HG03342 (cell line): Measurements from ENCODE around the gene MAGI2.

ENCODE experiments used
- ATAC-seq: cut with Tn5 transposase; IDR thresholded peaks from one replicate; pipeline ENCODE4 v1.9.1; 2021; ENCODE audit warnings: mild to moderate bottlenecking, moderate library complexity; ENCODE audit not compliant: unreplicated experiment

Gene MAGI2

GRCh38 chr7:78080241-78080640, 1373.2 kb downstream of the MAGI2 start:
- no peak for ATAC-seq

DNA sequence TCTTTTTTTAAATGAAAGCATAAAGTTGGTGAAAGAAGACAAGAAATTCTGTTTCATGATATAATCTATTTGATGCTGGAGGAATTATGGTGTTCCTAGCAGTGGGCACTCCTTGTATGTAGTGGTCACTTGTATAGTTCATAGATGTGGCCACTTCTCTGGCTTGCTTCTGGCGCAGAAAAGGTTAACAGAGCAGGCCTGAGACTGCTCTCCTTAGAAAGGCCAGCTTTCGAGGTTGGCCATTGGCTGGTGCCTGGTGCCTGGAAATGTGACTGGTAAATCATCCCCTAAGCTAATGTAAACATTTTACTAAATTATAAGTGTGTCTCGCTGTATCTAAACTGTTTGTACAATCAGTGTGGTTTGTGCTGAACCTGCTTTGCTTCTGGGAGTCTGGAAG, 1378.8 kb downstream of the MAGI2 start:
- ATAC-seq: no peak

- no peak for ATAC-seq
These were observed 1379.7 kb downstream of the MAGI2 start for GRCh38 chr7:78073609-78074382.

DNA sequence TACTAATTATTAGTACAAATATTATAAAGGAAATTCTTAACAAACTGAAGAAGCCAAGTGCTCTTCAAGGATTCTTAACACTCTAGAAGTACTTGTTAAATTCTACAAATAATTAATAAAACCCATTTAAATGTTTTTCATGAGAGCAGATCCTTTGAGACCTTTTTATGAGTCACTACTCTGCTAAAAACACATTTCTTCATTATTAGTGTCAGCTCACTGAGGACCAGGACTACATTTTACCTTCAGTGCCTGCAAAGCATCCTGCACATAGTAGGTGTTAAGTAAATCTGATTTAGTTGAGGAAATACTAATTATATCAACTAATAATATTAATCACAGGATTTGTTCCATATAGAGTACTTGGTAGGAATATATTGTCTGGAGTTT, 1381.3 kb downstream of the MAGI2 start:
- no peak for ATAC-seq

DNA sequence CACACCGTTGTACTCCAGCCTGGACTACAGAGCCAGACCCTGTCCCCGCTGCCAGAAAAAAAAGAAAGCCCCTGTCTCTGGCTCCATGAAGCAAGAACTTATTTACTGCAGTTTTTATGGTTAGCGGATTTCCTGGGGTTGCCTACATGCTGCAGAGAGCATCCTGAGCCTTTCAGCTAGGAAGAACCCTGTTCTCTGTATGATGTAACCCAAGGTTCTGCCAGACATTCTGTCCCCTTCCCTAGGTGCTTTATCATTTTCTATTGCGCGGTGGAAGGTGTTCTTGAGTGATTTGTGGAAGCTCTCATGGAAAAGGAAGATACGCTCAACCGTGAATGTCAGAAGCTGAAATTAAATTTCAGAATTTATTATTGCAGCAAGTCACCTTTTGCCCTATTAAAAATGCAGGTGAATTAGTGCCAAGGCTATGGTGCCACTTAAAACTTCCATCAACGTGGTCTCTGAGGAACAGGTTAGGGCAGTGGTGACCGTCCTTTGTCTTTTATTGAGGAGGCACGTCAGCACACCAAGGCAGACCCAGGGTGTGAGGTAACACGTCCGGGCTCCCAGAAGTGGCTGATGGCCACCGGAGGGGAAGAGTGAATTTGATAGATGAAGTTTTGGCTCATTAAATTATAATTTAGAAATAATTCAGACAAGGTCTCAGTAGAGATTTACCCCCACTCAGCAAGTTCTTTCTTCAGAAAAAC, 1381.8 kb downstream of the MAGI2 start:
- no peak for ATAC-seq

GRCh38 chr7:78066599-78066998, 1386.9 kb downstream of the MAGI2 start:
- no peak for ATAC-seq

DNA sequence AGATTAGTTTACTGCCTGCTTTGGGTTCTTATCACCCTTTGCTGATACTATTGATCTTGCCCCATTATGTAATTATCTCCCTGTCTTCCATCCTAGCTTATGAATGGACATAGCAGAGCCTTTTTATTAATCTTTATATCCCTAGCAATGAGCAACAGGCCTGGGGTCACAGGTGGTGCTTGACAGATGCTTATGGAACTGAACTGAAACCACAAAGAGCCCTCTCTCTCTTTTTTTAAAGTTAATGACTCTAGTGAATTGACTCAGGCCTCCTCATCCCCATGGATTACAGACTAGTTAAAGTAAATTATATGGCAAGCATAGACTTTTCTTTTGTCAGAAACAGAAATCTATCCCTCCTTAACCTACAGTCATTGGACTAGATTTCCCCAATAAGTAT, 1389.7 kb downstream of the MAGI2 start:
- ATAC-seq: no peak

- ATAC-seq: no peak
These were observed 1391.3 kb downstream of the MAGI2 start for GRCh38 chr7:78062214-78062613.

- ATAC-seq: no peak
These were observed 1395.9 kb downstream of the MAGI2 start for GRCh38 chr7:78057571-78057970.

DNA sequence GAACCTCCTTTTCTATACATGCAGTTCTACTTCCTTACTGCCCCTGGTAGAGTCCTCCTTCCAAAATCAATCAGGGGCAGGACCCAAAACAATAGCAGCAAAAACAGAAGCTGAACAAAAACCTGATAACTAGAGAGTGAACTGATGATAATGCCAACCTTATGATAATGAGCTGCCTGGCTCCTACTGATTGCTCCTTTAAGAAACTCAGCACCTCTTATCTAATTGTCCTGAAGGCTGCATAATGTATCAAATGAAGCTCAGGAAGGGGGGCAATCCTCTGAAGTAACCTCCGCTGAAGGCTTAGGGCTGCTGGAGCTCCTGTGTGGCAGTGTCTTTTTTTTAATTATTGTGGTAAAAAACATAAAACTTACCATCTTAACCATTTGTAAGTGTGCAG, 1397.9 kb downstream of the MAGI2 start:
- no peak for ATAC-seq

DNA sequence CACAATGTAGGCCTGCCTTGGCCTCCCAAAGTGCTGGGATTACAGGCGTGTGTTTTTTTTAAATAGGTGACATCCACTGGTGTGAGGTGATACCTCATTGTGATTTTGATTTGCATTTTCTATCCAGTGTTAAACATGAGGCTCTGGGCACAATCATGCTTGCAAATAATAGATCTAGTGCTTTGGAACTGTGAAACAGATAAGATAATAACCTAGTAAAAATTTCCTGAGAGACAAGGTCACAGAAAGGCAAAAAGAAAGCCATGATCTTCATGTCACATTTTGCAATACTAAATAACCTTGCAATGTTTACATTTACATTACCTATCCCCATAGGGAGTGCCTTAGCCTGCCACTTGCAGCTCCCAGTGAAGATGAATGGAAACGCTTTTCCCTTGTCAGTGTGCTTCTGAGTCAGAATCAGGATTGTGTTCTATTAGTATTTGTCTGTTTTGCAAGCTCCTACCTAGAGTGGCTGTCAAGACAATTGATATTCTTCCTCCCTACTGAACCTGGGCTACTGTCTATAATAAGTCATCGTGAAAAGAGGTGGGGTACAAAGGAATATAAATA, 1398.4 kb downstream of the MAGI2 start:
- no peak for ATAC-seq

DNA sequence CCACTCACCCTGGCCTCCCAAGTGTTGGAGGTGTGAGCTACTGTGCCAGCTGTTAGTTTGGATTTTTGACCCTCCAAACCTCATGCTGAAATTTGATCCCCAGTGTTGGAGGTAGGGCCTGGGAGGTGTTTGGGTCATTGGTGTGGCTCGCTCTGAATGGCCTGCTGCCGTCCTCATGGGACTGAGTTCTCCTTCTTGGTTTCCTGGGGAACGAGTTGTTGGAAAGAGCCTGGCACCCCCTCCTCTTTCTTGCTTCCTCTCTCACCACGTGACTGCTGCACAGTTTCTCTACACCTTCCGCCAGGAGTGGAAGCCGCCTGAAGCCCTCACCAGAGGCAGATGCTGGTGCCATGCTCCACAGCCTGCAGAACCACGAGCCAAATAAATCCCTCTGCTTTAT, 1401.4 kb downstream of the MAGI2 start:
- no peak for ATAC-seq

GRCh38 chr7:78047800-78048199, 1405.7 kb downstream of the MAGI2 start:
- no peak for ATAC-seq

DNA sequence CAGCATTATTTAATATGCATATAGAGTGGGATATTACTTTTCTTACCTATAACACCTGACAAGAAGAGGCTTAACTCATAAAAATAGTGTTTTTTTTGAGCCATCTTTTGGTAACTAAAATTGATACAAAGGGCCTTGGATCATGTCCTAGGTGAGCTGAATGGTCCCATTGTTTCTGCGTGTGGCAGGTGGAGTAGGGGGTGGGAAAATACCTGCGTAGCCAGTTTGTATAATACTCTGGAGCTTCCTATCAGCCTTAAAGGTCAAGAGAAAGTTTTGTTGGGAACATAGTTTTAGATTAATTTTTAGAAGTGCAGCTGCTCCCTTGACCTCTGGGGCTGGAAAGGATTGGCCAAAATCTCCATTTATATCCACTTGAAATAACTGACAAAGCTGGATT, 1410.3 kb downstream of the MAGI2 start:
- ATAC-seq: no peak

DNA sequence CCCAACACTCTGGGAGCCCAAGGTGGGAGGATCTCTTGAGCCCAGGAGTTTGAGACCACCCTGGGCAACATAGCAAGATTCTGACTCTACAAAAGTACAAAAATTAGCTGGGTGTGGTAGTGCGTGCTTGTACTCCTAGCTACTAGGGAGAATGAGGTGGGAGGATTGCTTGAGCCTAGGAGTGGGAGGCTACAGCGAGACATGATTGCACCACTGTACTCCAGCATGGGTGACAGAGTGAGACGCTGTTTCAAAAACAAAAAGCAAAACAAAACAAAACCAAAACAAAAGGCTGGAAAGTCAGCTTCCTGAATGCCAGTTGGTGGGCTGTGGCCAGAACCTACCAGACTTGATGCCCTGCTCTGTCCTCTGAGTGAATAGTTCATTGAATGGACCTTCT, 1412.0 kb downstream of the MAGI2 start:
- no peak for ATAC-seq

GRCh38 chr7:78039790-78040776, 1413.4 kb downstream of the MAGI2 start:
- ATAC-seq: peak; percentile 94

DNA sequence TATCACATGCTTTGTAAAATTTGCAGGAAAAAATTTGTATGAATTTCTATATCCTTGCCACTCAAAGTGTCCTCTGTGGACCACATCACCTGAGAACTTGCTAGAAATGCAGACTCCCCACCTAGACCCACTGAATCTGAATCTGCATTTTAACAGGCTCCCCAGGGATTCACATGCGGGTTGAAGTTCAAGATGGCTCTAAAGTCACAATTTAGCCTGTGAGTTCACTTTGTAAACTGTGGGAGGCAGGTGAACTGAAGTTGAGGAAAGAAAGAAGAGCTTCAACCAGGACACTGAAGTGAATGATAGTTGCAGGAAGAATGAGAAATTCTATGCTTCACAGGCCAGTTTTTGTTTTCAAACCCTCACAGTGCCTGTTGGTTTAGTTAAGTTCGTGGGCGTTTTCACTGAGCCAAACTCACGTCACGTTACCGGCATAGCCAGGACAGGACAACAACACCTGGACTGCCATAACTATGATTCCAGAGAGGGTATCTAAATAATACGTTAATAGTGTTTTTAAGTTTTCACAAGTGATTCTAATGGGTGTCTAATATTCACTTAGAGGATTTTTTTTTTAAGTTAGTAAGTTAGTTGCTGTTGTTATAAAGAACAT, 1414.9 kb downstream of the MAGI2 start:
- no peak for ATAC-seq

GRCh38 chr7:78037603-78038002, 1415.9 kb downstream of the MAGI2 start:
- no peak for ATAC-seq

DNA sequence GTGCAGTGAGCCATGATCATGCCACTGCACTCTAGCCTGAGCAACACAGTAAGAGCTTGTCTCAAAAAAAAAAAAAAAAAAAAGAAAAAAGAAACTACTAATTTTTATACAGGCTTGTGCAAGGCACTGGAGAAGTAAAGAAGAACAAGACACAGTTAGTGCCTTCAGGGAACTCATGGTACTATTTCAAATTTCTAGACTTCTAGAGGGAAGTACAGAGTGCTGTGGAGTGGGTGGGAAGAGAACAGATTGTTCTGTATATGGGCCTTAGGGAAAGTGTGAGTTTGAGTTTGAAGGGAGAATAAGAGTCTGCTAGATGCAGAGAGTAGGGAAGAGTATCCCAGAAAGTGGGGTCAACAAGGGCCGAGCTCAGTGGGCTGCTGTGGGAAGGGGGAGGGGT, 1420.1 kb downstream of the MAGI2 start:
- ATAC-seq: no peak

- no peak for ATAC-seq
These were observed 1427.0 kb downstream of the MAGI2 start for GRCh38 chr7:78026492-78026891.

DNA sequence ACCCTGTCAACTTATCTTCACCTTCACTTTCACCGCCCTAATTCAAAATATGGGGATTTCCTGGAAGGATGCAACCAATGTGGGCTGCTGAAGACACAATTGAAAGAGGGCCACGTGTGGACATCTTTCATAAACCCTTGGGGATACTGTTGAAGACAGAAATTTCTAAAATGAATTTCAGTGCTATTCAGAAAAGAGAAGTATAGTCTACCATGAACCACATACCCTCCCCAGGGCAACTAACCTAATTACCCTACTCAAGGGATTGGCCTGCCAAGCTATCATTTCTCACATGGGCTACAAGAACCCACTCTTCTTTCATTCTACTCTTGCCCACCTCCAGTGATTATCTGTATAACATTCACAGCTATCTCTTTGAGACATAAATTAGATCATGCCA, 1428.9 kb downstream of the MAGI2 start:
- no peak for ATAC-seq
